Breast epithelium (tissue), 4 donors: ENCODE data around the gene TMCC3. TPM values are rescaled to one million over a fixed set of nuclear protein-coding genes. Genes with fewer than 3 reads are reported as not detected.

Experiments used
- DNase-seq, 2 donors: peaks; one replicate each; pipeline ENCODE4 v3.0.0-alpha.2; 2019; ENCODE audit warnings: low spot score in 2 of 2
- H3K27ac ChIP-seq, 2 donors: fragments of 200-600 bp; sonication (generic) in 1 of 2; one replicate each; pipeline ENCODE4 v1.5.1; 2016 to 2019; ENCODE audit warnings: mild to moderate bottlenecking in 1 of 2
- H3K27me3 ChIP-seq, 2 donors: fragments of 200-600 bp; sonication (generic) in 1 of 2; one replicate each; pipeline versions ENCODE4 v1.5.1 to v1.6.0; 2017 to 2019; ENCODE audit warnings: control low read depth in 1 of 2, mild to moderate bottlenecking in 1 of 2
- H3K36me3 ChIP-seq: fragments of 200-600 bp; one replicate; pipeline ENCODE4 v1.5.1; 2019
- H3K4me1 ChIP-seq, 2 donors: fragments of 200-600 bp; sonication (generic); one replicate each; pipeline ENCODE4 v1.5.1; 2016 to 2019; ENCODE audit warnings: control low read depth in 1 of 2
- H3K4me3 ChIP-seq, 3 donors: fragments of 200-600 bp; sonication (generic); 1 replicate in 2 of 3; 2 replicates in 1 of 3; pipeline ENCODE4 v1.5.1; 2016 to 2019; ENCODE audit warnings: mild to moderate bottlenecking in 3 of 3, moderate library complexity in 2 of 3
- H3K9me3 ChIP-seq, 2 donors: fragments of 200-600 bp; sonication (generic) in 1 of 2; one replicate each; pipeline ENCODE4 v1.5.1; 2016 to 2019; ENCODE audit warnings: control low read depth in 1 of 2
- CTCF ChIP-seq, 3 donors: fragments of 450-650 bp; IDR thresholded peaks; one replicate each; pipeline ENCODE4 v1.5.1; 2016 to 2017; ENCODE audit warnings: antibody characterized with exemption in 3 of 3, mild to moderate bottlenecking in 3 of 3, moderate library complexity in 3 of 3
- POLR2A ChIP-seq: fragments of 450-650 bp; IDR thresholded peaks from one replicate; pipeline ENCODE4 v1.6.1; 2016; ENCODE audit warnings: antibody characterized with exemption, mild to moderate bottlenecking, moderate library complexity
- POLR2AphosphoS5 ChIP-seq, 3 donors: sonication (generic); formaldehyde crosslinking; IDR thresholded peaks; one replicate each; pipeline ENCODE4 v1.6.1; 2017; ENCODE audit warnings: antibody characterized with exemption in 3 of 3
- intact Hi-C: fragments of 100-400 bp; cut with DNase I; formaldehyde crosslinking; loops from one replicate; pipeline ENCODE4 v1.15.1; 2023; ENCODE audit warnings: low total_unique reads
- total RNA-seq, 3 donors: library from RNA; depleted of rRNA; stranded (reverse); fragments of >200 nt; gene quantifications; one replicate each; pipeline ENCODE4 v1.1.0, GENCODE V29; 2016

Gene TMCC3
- total RNA-seq, 3 donors from 2014 or later = 8.3 to 17.0 (median 8.9) TPM

- Histone ChIP-seq H3K36me3 (no peaks in the 10 kb centered on the region), H3K27ac (no peak overlapping the region), H3K27me3 (no peaks in the 10 kb centered on the region), H3K4me3 (no peak overlapping the region), H3K4me1 (no peaks in the 10 kb centered on the region), H3K9me3 (no peaks in the 10 kb centered on the region)
- DNase-seq = no peak
- intact Hi-C loops = no loop called here
- no peak for TF ChIP-seq CTCF (IDR thresholded peaks at IDR 0.05)
- TF ChIP-seq POLR2AphosphoS5 (IDR thresholded peaks at IDR 0.05) = no peak
Measured at GRCh38 chr12:94623161-94623920, 27.0 kb downstream of the TMCC3 start.

GRCh38 chr12:94622475-94622874, 27.9 kb downstream of the TMCC3 start:
- Histone ChIP-seq H3K36me3 (no peaks in the 10 kb centered on the region), H3K27ac (no peak overlapping the region), H3K4me1 (no peaks in the 10 kb centered on the region), H3K9me3 (no peaks in the 10 kb centered on the region), H3K27me3 (no peaks in the 10 kb centered on the region), H3K4me3 (peak overlapping the region in 1 of 3 donors; percentile 45)
- intact Hi-C loops = no loop called here
- DNase-seq = no peak
- TF ChIP-seq POLR2AphosphoS5 (IDR thresholded peaks at IDR 0.05) (no peak), CTCF (IDR thresholded peaks at IDR 0.05) (no peak), POLR2A (no peak)

GRCh38 chr12:94621662-94622359, 28.5 kb downstream of the TMCC3 start:
- no peaks in the 10 kb centered on the region for H3K9me3 ChIP-seq
- no peak for DNase-seq
- no peak for TF ChIP-seq POLR2AphosphoS5 (IDR thresholded peaks at IDR 0.05)
- no peak for TF ChIP-seq CTCF (IDR thresholded peaks at IDR 0.05)
- TF ChIP-seq POLR2A = no peak
- H3K4me1 ChIP-seq = no peaks in the 10 kb centered on the region
- H3K27me3 ChIP-seq = no peaks in the 10 kb centered on the region
- H3K27ac ChIP-seq = peak overlapping the region in 1 of 2 donors; percentile 14
- peak overlapping the region in 2 of 3 donors; percentile 4 to 45 for H3K4me3 ChIP-seq
- intact Hi-C loops = no loop called here
- no peaks in the 10 kb centered on the region for H3K36me3 ChIP-seq

GRCh38 chr12:94620621-94621020, 29.7 kb downstream of the TMCC3 start:
- TF ChIP-seq CTCF (IDR thresholded peaks at IDR 0.05) = no peak
- no peak for TF ChIP-seq POLR2A
- no peak for TF ChIP-seq POLR2AphosphoS5 (IDR thresholded peaks at IDR 0.05)
- Histone ChIP-seq H3K4me3 (no peak overlapping the region), H3K27ac (no peak overlapping the region), H3K9me3 (no peaks in the 10 kb centered on the region), H3K27me3 (no peaks in the 10 kb centered on the region), H3K4me1 (no peaks in the 10 kb centered on the region), H3K36me3 (no peaks in the 10 kb centered on the region)
- intact Hi-C loops = no loop called here
- no peak for DNase-seq

GRCh38 chr12:94618995-94619695, 31.2 kb downstream of the TMCC3 start:
- Histone ChIP-seq H3K27ac (no peak overlapping the region), H3K27me3 (no peaks in the 10 kb centered on the region), H3K4me3 (no peak overlapping the region), H3K4me1 (no peaks in the 10 kb centered on the region), H3K9me3 (no peaks in the 10 kb centered on the region), H3K36me3 (no peaks in the 10 kb centered on the region)
- no peak for DNase-seq
- intact Hi-C loops = no loop called here
- TF ChIP-seq POLR2A = no peak
- TF ChIP-seq POLR2AphosphoS5 (IDR thresholded peaks at IDR 0.05) = no peak
- no peak for TF ChIP-seq CTCF (IDR thresholded peaks at IDR 0.05)
